HepG2 (cell line): Measurements from ENCODE around the gene ZNF391. TPM values are rescaled to one million over a fixed set of nuclear protein-coding genes. Genes with fewer than 3 reads are reported as not detected.

ENCODE experiments used
- CBX1 ChIP-seq: IDR thresholded peaks from one replicate; pipeline ENCODE4 v1.6.1; 2016; ENCODE audit warnings: antibody characterized with exemption, low read depth
- CENPBD1 ChIP-seq: sonication (generic); formaldehyde crosslinking; IDR thresholded peaks from 2 replicates; pipeline ENCODE4 v1.8.0; 2022; ENCODE audit warnings: missing genetic modification reagents, low read depth, mild to moderate bottlenecking, borderline replicate concordance
- CENPT ChIP-seq: sonication (generic); formaldehyde crosslinking; IDR thresholded peaks from 2 replicates; pipeline ENCODE4 v1.8.0; 2022; ENCODE audit warnings: low read depth, mild to moderate bottlenecking, moderate library complexity, missing genetic modification reagents
- CHD2 ChIP-seq: IDR thresholded peaks from 2 replicates; pipeline ENCODE4 v1.6.1; 2011; ENCODE audit warnings: low read depth, low read length, improper control_type of control experiment
- GATA4 ChIP-seq: sonication (generic); IDR thresholded peaks from 2 replicates; pipeline ENCODE4 v1.6.1; 2016; ENCODE audit warnings: antibody characterized with exemption, low read depth, borderline replicate concordance
- GATAD2A ChIP-seq: IDR thresholded peaks from 2 replicates; pipeline ENCODE4 v1.6.1; 2016
- KDM1A ChIP-seq: IDR thresholded peaks from 2 replicates; pipeline ENCODE4 v1.6.1; 2016; ENCODE audit warnings: missing compliant biosample characterization
- KDM5B ChIP-seq: sonication (generic); formaldehyde crosslinking; IDR thresholded peaks from 2 replicates; pipeline ENCODE4 v1.4.0; 2020; ENCODE audit warnings: missing genetic modification reagents, mild to moderate bottlenecking, borderline replicate concordance
- MED8 ChIP-seq: sonication (generic); formaldehyde crosslinking; IDR thresholded peaks from 2 replicates; pipeline ENCODE4 v1.8.1; 2023; ENCODE audit warnings: mild to moderate bottlenecking, missing genetic modification reagents; ENCODE audit not compliant: insufficient replicate concordance
- MLX ChIP-seq: IDR thresholded peaks from 2 replicates; pipeline ENCODE4 v1.6.1; 2016
- NAIF1 ChIP-seq: sonication (generic); formaldehyde crosslinking; IDR thresholded peaks from 2 replicates; pipeline ENCODE4 v1.5.0; 2020; ENCODE audit warnings: mild to moderate bottlenecking, missing genetic modification reagents, borderline replicate concordance
- TBL1XR1 ChIP-seq: fragments of 150-350 bp; IDR thresholded peaks from 2 replicates; pipeline ENCODE4 v1.6.1; 2014; ENCODE audit warnings: borderline replicate concordance, low read length; ENCODE audit not compliant: partially characterized antibody
- TRIM22 ChIP-seq: fragments of 450-650 bp; IDR thresholded peaks from 2 replicates; pipeline ENCODE4 v1.6.1; 2017
- ZNF282 ChIP-seq: fragments of 450-650 bp; IDR thresholded peaks from 2 replicates; pipeline ENCODE4 v1.6.1; 2018; ENCODE audit not compliant: partially characterized antibody
- ZNF335 ChIP-seq: sonication (generic); formaldehyde crosslinking; IDR thresholded peaks from 2 replicates; pipeline ENCODE4 v1.4.0; 2020; ENCODE audit warnings: missing genetic modification reagents
- ZNF44 ChIP-seq: sonication (generic); formaldehyde crosslinking; IDR thresholded peaks from 2 replicates; pipeline ENCODE4 v1.5.1; 2020; ENCODE audit warnings: mild to moderate bottlenecking, missing genetic modification reagents
- ZNF512 ChIP-seq: sonication (generic); formaldehyde crosslinking; IDR thresholded peaks from 2 replicates; pipeline ENCODE4 v1.4.0; 2020; ENCODE audit warnings: mild to moderate bottlenecking, missing genetic modification reagents
- ZNF512B ChIP-seq: sonication (generic); formaldehyde crosslinking; IDR thresholded peaks from 2 replicates; pipeline ENCODE4 v1.5.1; 2020; ENCODE audit warnings: missing genetic modification reagents, mild to moderate bottlenecking, borderline replicate concordance
- ZNF614 ChIP-seq: IDR thresholded peaks from 2 replicates; pipeline ENCODE4 v1.6.1; 2018; ENCODE audit warnings: missing biosample characterization, missing genetic modification reagents, inconsistent platforms, borderline replicate concordance
- ZNF644 ChIP-seq: IDR thresholded peaks from 2 replicates; pipeline ENCODE4 v1.6.1; 2016; ENCODE audit warnings: low read depth
- ZNF749 ChIP-seq: sonication (generic); formaldehyde crosslinking; IDR thresholded peaks from 2 replicates; pipeline ENCODE4 v1.8.0; 2022; ENCODE audit warnings: mild to moderate bottlenecking, missing genetic modification reagents, moderate library complexity, borderline replicate concordance
- polyA plus RNA-seq, 8 experiments: library from polyadenylated mRNA; depleted of rRNA in 3 of 8; stranded (reverse) in 7 of 8; unstranded in 1 of 8; fragments of >200 nt; fragmentation: Illumina TruSeq in 4 of 8; extraction: Trizol in 4 of 8; gene quantifications; 2 replicates each; pipeline versions ENCODE4 v1.2.1 to v1.2.3, GENCODE V29; 2011 to 2016; ENCODE audit warnings: low read depth in 4 of 8, missing spikeins in 1 of 8, mixed read lengths in 1 of 8; ENCODE audit not compliant: insufficient read depth in 1 of 8
- total RNA-seq, 5 experiments: library from RNA; depleted of rRNA; stranded (reverse); fragments of >200 nt; fragmentation: Illumina TruSeq; extraction: Trizol; gene quantifications; 2 replicates each; pipeline ENCODE4 v1.2.3, GENCODE V29; 2016; ENCODE audit warnings: low read depth in 1 of 5

The ZNF391 gene
- total and polyA plus RNA-seq, 2 of the 13 experiments (the other 11 are each of a cell fraction or from before 2014, with no cell fraction given), result 0.78 to 1.7 TPM

- TF ChIP-seq MED8, result peak; percentile 77
- TF ChIP-seq ZNF335 (CRISPR knock-in tag), result peak; percentile 90
- peak; percentile 76; the same call in 1 of the 2 replicates for TF ChIP-seq ZNF614 (CRISPR knock-in tag)
- no peak for TF ChIP-seq ZNF512B (CRISPR knock-in tag)
- 0 out of 2 replicates have a peak, but pooled peaks have one; percentile 51 for TF ChIP-seq ZNF44
- no peak for TF ChIP-seq CENPBD1 (CRISPR knock-in tag)
- no peak for TF ChIP-seq TRIM22
- TF ChIP-seq NAIF1 (CRISPR knock-in tag), result peak; percentile 73; the same call in 1 of the 2 replicates
- peak; percentile 65 for TF ChIP-seq TBL1XR1
- TF ChIP-seq ZNF282, result no peak
- peak; percentile 91 for TF ChIP-seq GATAD2A
- peak; percentile 78; the same call in 1 of the 2 replicates for TF ChIP-seq ZNF644 (CRISPR knock-in tag)
- peak; percentile 70 for TF ChIP-seq MLX (CRISPR knock-in tag)
- peak; percentile 41; the same call in 1 of the 2 replicates for TF ChIP-seq ZNF749 (CRISPR knock-in tag)
- peak; percentile 98 for TF ChIP-seq CBX1
- no peak for TF ChIP-seq CHD2
- TF ChIP-seq CENPT (CRISPR knock-in tag), result no peak
- no peak for TF ChIP-seq ZNF512
- TF ChIP-seq KDM1A (CRISPR knock-in tag), result peak; percentile 85; the same call in 1 of the 2 replicates
- peak; percentile 91 for TF ChIP-seq KDM5B (CRISPR knock-in tag)
- no peak for TF ChIP-seq GATA4
These were observed at the start of gene ZNF391 (continued) for GRCh38 chr6:27388293-27389197.
